ENCODE results near the gene E2F6. TPM values are rescaled to one million over a fixed set of nuclear protein-coding genes. Genes with fewer than 3 reads are reported as not detected.
A peak's percentile ranks its signal among the peaks of the same experiment; 100 is the strongest.

Gene E2F6
- total RNA-seq, 1 donor from 2014 or later: 12.1 TPM

GRCh38 chr2:11454824-11455223, 11.1 kb downstream of the E2F6 start:
- no peak for TF ChIP-seq CTCF (IDR thresholded peaks at IDR 0.05; ENCODE audit: insufficient read depth, low read length, severe bottlenecking)
- H3K27me3 ChIP-seq (ENCODE audit: control insufficient read depth, insufficient read depth, low read length): no peaks in the 10 kb centered on the region
- FAIRE-seq (no peak), DNase-seq (ENCODE audit: low read depth) (no peak)
- no peak overlapping the region for H3K4me3 ChIP-seq (ENCODE audit: low read depth, low read length)
- peaks cover 3% of the 10 kb centered on the region for H3K36me3 ChIP-seq (ENCODE audit: control insufficient read depth, insufficient read depth, low read length)

GRCh38 chr2:11450791-11451190, 15.2 kb downstream of the E2F6 start:
- DNase-seq (ENCODE audit: low read depth) (no peak), FAIRE-seq (no peak)
- Histone ChIP-seq H3K36me3 (ENCODE audit: control insufficient read depth, insufficient read depth, low read length) (peaks cover 5% of the 10 kb centered on the region), H3K27me3 (ENCODE audit: control insufficient read depth, insufficient read depth, low read length) (no peaks in the 10 kb centered on the region), H3K4me3 (ENCODE audit: low read depth, low read length) (no peak overlapping the region)
- TF ChIP-seq CTCF (IDR thresholded peaks at IDR 0.05; ENCODE audit: insufficient read depth, low read length, severe bottlenecking): no peak

- no peak for FAIRE-seq
- Histone ChIP-seq H3K36me3 (ENCODE audit: control insufficient read depth, insufficient read depth, low read length) (peaks cover 9% of the 10 kb centered on the region), H3K27me3 (ENCODE audit: control insufficient read depth, insufficient read depth, low read length) (no peaks in the 10 kb centered on the region), H3K4me3 (ENCODE audit: low read depth, low read length) (no peak overlapping the region)
- peak; percentile 83 for TF ChIP-seq CTCF (IDR thresholded peaks at IDR 0.05; ENCODE audit: insufficient read depth, low read length, severe bottlenecking)
- peak; percentile 61 for DNase-seq (ENCODE audit: low read depth)
Measured at GRCh38 chr2:11446733-11447248, 19.2 kb downstream of the E2F6 start.

GRCh38 chr2:11444737-11445136, 21.2 kb downstream of the E2F6 start:
- no peak for DNase-seq (ENCODE audit: low read depth)
- no peaks in the 10 kb centered on the region for H3K27me3 ChIP-seq (ENCODE audit: control insufficient read depth, insufficient read depth, low read length)
- no peak overlapping the region for H3K4me3 ChIP-seq (ENCODE audit: low read depth, low read length)
- no peak for FAIRE-seq
- TF ChIP-seq CTCF (IDR thresholded peaks at IDR 0.05; ENCODE audit: insufficient read depth, low read length, severe bottlenecking): no peak
- H3K36me3 ChIP-seq (ENCODE audit: control insufficient read depth, insufficient read depth, low read length): peaks cover 9% of the 10 kb centered on the region

GRCh38 chr2:11438555-11439080, 27.3 kb downstream of the E2F6 start:
- H3K4me3 ChIP-seq (ENCODE audit: low read depth, low read length): no peak overlapping the region
- TF ChIP-seq CTCF (IDR thresholded peaks at IDR 0.05; ENCODE audit: insufficient read depth, low read length, severe bottlenecking): no peak
- FAIRE-seq: no peak

GRCh38 chr2:11437602-11438001, 28.4 kb downstream of the E2F6 start:
- Histone ChIP-seq H3K27me3 (ENCODE audit: control insufficient read depth, insufficient read depth, low read length) (no peaks in the 10 kb centered on the region), H3K4me3 (ENCODE audit: low read depth, low read length) (no peak overlapping the region), H3K36me3 (ENCODE audit: control insufficient read depth, insufficient read depth, low read length) (no peaks in the 10 kb centered on the region)
- DNase-seq (ENCODE audit: low read depth): no peak
- FAIRE-seq: no peak
- TF ChIP-seq CTCF (IDR thresholded peaks at IDR 0.05; ENCODE audit: insufficient read depth, low read length, severe bottlenecking): no peak

More at GRCh38 chr2:11438555-11439080, 27.3 kb downstream of the E2F6 start:
- DNase-seq (ENCODE audit: low read depth): no peak
- H3K36me3 ChIP-seq (ENCODE audit: control insufficient read depth, insufficient read depth, low read length): no peaks in the 10 kb centered on the region
- no peaks in the 10 kb centered on the region for H3K27me3 ChIP-seq (ENCODE audit: control insufficient read depth, insufficient read depth, low read length)
